SK-N-SH (cell line): ENCODE data around the gene TXNDC9.

Experiments used
- CHD2 ChIP-seq: fragments of 150-350 bp; IDR thresholded peaks from 2 replicates; pipeline ENCODE4 v1.6.1; 2018; ENCODE audit warnings: low read length; ENCODE audit not compliant: partially characterized antibody
- CTCF ChIP-seq: fragments of 200-600 bp; sonication (generic); IDR thresholded peaks from 2 replicates; pipeline ENCODE4 v1.6.1; 2017; ENCODE audit warnings: antibody characterized with exemption, mild to moderate bottlenecking, moderate library complexity
- EP300 ChIP-seq, 2 experiments: IDR thresholded peaks; 2 replicates each; pipeline versions ENCODE4 v1.4.0 to v1.6.1; 2012; ENCODE audit warnings: borderline replicate concordance in 1 of 2, low read depth in 1 of 2, low read length in 1 of 2
- GABPA ChIP-seq: IDR thresholded peaks from 2 replicates; pipeline ENCODE4 v1.4.0; 2012; ENCODE audit warnings: low read depth, mild to moderate bottlenecking
- IRF3 ChIP-seq: fragments of 150-350 bp; IDR thresholded peaks from 2 replicates; pipeline ENCODE4 v1.6.1; 2016; ENCODE audit warnings: mild to moderate bottlenecking, low read depth, low read length
- MAX ChIP-seq: IDR thresholded peaks from 2 replicates; pipeline ENCODE4 v1.4.0; 2012; ENCODE audit warnings: low read depth
- MXI1 ChIP-seq: IDR thresholded peaks from 2 replicates; pipeline ENCODE4 v1.6.1; 2012; ENCODE audit warnings: mild to moderate bottlenecking, low read depth, low read length, improper control_type of control experiment
- POLR2AphosphoS5 ChIP-seq: IDR thresholded peaks from 2 replicates; pipeline ENCODE4 v1.6.1; 2012; ENCODE audit warnings: low read depth, low read length
- REST ChIP-seq: IDR thresholded peaks from 2 replicates; pipeline ENCODE4 v1.6.1; 2012; ENCODE audit warnings: mild to moderate bottlenecking, low read depth, low read length, moderate library complexity
- RXRA ChIP-seq: IDR thresholded peaks from 2 replicates; pipeline ENCODE4 v1.4.0; 2012; ENCODE audit warnings: low read depth, mild to moderate bottlenecking, borderline replicate concordance
- TCF12 ChIP-seq: IDR thresholded peaks from 2 replicates; pipeline ENCODE4 v1.4.0; 2012
- TEAD4 ChIP-seq: IDR thresholded peaks from 2 replicates; pipeline ENCODE4 v1.4.0; 2012; ENCODE audit warnings: mild to moderate bottlenecking, borderline replicate concordance; ENCODE audit not compliant: insufficient read depth
- USF1 ChIP-seq: IDR thresholded peaks from 2 replicates; pipeline ENCODE4 v1.4.0; 2012; ENCODE audit warnings: low read depth, borderline replicate concordance

- TF ChIP-seq REST (no peak), POLR2AphosphoS5 (no peak), CTCF (no peak), MXI1 (no peak), EP300 (IDR thresholded peaks at IDR 0.05; ENCODE audit: borderline replicate concordance in 1 of 2, low read depth in 1 of 2, low read length in 1 of 2) (no peak), GABPA (no peak), TCF12 (peak; percentile 40; the same call in 1 of the 2 replicates), IRF3 (no peak), MAX (no peak), TEAD4 (no peak), RXRA (no peak), CHD2 (no peak), USF1 (no peak)
Observed at GRCh38 chr2:99278793-99279291, 57.3 kb downstream of the TXNDC9 start.
